T-helper 2 cell treated with Interferon-gamma antibody and Interleukin-4, amounts not matched to agents 5 μg/mL and 100 μg/mL, for 36 hours (primary cell): ENCODE results near the gene BMPR1B.
"Not testable (repeated sequence)": the region's sequence is repeated elsewhere in the genome, so short reads cannot be mapped to it uniquely, and the experiment has no call there.

Experiments
- DNase-seq: peaks from one replicate; pipeline ENCODE4 v3.0.0; 2021; ENCODE audit warnings: low spot score
- H3K27ac Mint-ChIP-seq: one replicate; pipeline ENCODE4 v1.8.0; 2021; ENCODE audit warnings: mild to moderate bottlenecking, mixed read lengths
- H3K27me3 Mint-ChIP-seq: one replicate; pipeline ENCODE4 v1.8.0; 2021; ENCODE audit warnings: low read depth, mixed read lengths
- H3K36me3 Mint-ChIP-seq: one replicate; pipeline ENCODE4 v1.8.0; 2021; ENCODE audit warnings: low read depth, mixed read lengths
- H3K4me1 Mint-ChIP-seq: one replicate; pipeline ENCODE4 v1.8.0; 2021; ENCODE audit warnings: low read depth, mixed read lengths
- H3K4me3 Mint-ChIP-seq: one replicate; pipeline ENCODE4 v1.8.0; 2022; ENCODE audit warnings: mild to moderate bottlenecking, moderate library complexity, mixed read lengths
- H3K9me3 Mint-ChIP-seq: one replicate; pipeline ENCODE4 v1.8.0; 2021; ENCODE audit warnings: mixed read lengths

Gene BMPR1B

GRCh38 chr4:95105983-95106382, 348.2 kb downstream of the BMPR1B start:
- Mint-ChIP-seq H3K4me3 (no peak overlapping the region), H3K36me3 (no peaks in the 10 kb centered on the region), H3K9me3 (no peaks in the 10 kb centered on the region), H3K4me1 (peaks cover 4% of the 10 kb centered on the region), H3K27me3 (peaks cover 7% of the 10 kb centered on the region), H3K27ac (no peak overlapping the region)
- DNase-seq, result no peak

DNA sequence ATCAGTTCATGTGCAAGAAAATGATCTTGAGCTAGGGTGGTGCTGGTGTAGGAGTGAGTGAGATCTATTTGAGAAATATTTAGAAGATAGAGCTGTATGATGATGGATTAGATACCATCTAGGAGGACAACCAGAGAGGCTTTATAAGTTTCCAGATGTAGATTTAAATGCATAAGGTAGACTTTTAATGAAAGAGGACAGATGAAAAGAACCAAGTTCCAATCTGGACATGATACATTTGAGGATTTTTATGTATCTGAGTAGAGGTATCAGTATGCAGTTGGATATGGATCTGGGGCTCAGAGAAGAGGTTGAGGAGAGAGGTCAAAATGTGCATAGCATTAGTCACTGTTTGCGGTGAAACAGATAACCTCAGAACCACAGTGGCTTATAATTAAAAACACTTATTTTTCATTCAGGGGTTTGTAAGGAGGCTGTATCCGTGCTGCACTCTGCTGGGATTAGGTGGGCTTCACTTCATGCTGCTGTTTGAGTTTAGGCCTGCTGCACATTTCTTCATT, 348.7 kb downstream of the BMPR1B start:
- H3K4me1 Mint-ChIP-seq, result peaks cover 4% of the 10 kb centered on the region

GRCh38 chr4:95107004-95107403, 349.2 kb downstream of the BMPR1B start:
- Mint-ChIP-seq H3K27ac (no peak overlapping the region), H3K27me3 (peaks cover 11% of the 10 kb centered on the region), H3K9me3 (no peaks in the 10 kb centered on the region), H3K4me1 (peaks cover 4% of the 10 kb centered on the region), H3K36me3 (no peaks in the 10 kb centered on the region), H3K4me3 (no peak overlapping the region)
- DNase-seq, result no peak

More for the DNA sequence above, 348.7 kb downstream of the BMPR1B start:
- Mint-ChIP-seq H3K27me3 (peaks cover 9% of the 10 kb centered on the region), H3K4me3 (no peak overlapping the region), H3K36me3 (no peaks in the 10 kb centered on the region), H3K9me3 (no peaks in the 10 kb centered on the region), H3K27ac (no peak overlapping the region)
- no peak for DNase-seq

GRCh38 chr4:95107635-95108034, 349.9 kb downstream of the BMPR1B start:
- DNase-seq, result no peak
- Mint-ChIP-seq H3K27me3 (peaks cover 11% of the 10 kb centered on the region), H3K27ac (no peak overlapping the region)

GRCh38 chr4:95108883-95109421, 351.2 kb downstream of the BMPR1B start:
- no peaks in the 10 kb centered on the region for H3K9me3 Mint-ChIP-seq

More at GRCh38 chr4:95107635-95108034, 349.9 kb downstream of the BMPR1B start:
- H3K36me3 Mint-ChIP-seq, result no peaks in the 10 kb centered on the region
- H3K4me3 Mint-ChIP-seq, result no peak overlapping the region
- H3K4me1 Mint-ChIP-seq, result peaks cover 4% of the 10 kb centered on the region
- H3K9me3 Mint-ChIP-seq, result no peaks in the 10 kb centered on the region

DNA sequence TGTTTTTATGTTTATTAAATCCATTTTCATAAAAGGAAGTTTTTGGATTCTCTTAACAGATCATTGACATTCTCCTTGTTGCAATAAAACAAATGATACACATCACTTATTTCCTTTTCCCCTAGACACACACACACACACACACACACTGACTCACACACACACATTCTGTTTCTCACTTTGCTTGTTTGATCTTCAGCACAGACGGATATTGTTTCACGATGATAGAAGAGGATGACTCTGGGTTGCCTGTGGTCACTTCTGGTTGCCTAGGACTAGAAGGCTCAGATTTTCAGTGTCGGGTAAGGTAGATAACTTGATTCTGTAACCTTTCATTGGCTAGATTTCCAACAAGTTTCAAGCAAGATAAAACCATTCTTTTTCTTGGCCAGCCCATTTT, 356.8 kb downstream of the BMPR1B start:
- no peaks in the 10 kb centered on the region for H3K9me3 Mint-ChIP-seq
- no peak overlapping the region for H3K4me3 Mint-ChIP-seq
- no peak for DNase-seq
- H3K27me3 Mint-ChIP-seq, result peaks cover 22% of the 10 kb centered on the region
- H3K4me1 Mint-ChIP-seq, result no peaks in the 10 kb centered on the region
- no peak overlapping the region for H3K27ac Mint-ChIP-seq
- no peaks in the 10 kb centered on the region for H3K36me3 Mint-ChIP-seq

More at GRCh38 chr4:95108883-95109421, 351.2 kb downstream of the BMPR1B start:
- Mint-ChIP-seq H3K27ac (no peak overlapping the region), H3K36me3 (no peaks in the 10 kb centered on the region), H3K27me3 (peaks cover 11% of the 10 kb centered on the region), H3K4me1 (peaks cover 4% of the 10 kb centered on the region), H3K4me3 (no peak overlapping the region)
- DNase-seq, result no peak

DNA sequence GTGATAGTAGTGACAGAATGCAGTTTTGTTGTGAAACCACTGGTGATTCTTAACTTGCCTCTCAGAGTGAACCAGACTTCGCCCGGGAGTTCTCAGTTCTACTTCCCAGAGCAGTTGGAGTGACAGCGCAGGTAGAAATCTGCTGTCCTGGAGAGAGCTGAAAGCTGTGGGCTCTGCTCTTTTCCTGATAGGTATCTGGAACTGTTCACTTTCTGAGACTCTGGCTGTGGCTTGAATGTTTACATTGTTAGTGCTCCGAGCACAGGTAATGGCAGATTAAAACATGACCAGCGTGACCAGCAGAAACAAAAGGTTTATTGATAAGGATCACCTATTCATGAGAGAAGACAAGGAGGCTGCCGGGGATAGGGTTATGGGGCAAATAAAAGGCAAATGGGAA, 360.7 kb downstream of the BMPR1B start:
- peaks cover 13% of the 10 kb centered on the region for H3K27me3 Mint-ChIP-seq
- no peak for DNase-seq
- H3K9me3 Mint-ChIP-seq, result no peaks in the 10 kb centered on the region
- no peaks in the 10 kb centered on the region for H3K36me3 Mint-ChIP-seq
- no peaks in the 10 kb centered on the region for H3K4me1 Mint-ChIP-seq
- H3K27ac Mint-ChIP-seq, result no peak overlapping the region
- H3K4me3 Mint-ChIP-seq, result no peak overlapping the region

- Mint-ChIP-seq H3K9me3 (no peaks in the 10 kb centered on the region), H3K27ac (no peak overlapping the region), H3K36me3 (no peaks in the 10 kb centered on the region), H3K4me1 (no peaks in the 10 kb centered on the region), H3K27me3 (peaks cover 11% of the 10 kb centered on the region), H3K4me3 (no peak overlapping the region)
- DNase-seq, result no peak
Measured at GRCh38 chr4:95120456-95120855, 362.7 kb downstream of the BMPR1B start.

- Mint-ChIP-seq H3K4me1 (no peaks in the 10 kb centered on the region), H3K27me3 (peaks cover 9% of the 10 kb centered on the region), H3K9me3 (no peaks in the 10 kb centered on the region), H3K27ac (no peak overlapping the region), H3K4me3 (no peak overlapping the region), H3K36me3 (no peaks in the 10 kb centered on the region)
- no peak for DNase-seq
Measured at GRCh38 chr4:95122001-95122400, 364.2 kb downstream of the BMPR1B start.

GRCh38 chr4:95124906-95125504, 367.2 kb downstream of the BMPR1B start:
- Mint-ChIP-seq H3K9me3 (no peaks in the 10 kb centered on the region), H3K27me3 (peaks cover 11% of the 10 kb centered on the region), H3K4me1 (peaks cover 4% of the 10 kb centered on the region), H3K36me3 (no peaks in the 10 kb centered on the region), H3K27ac (no peak overlapping the region), H3K4me3 (no peak overlapping the region)
- no peak for DNase-seq

- H3K4me3 Mint-ChIP-seq, result no peak overlapping the region
- H3K9me3 Mint-ChIP-seq, result no peaks in the 10 kb centered on the region
- peaks cover 4% of the 10 kb centered on the region for H3K4me1 Mint-ChIP-seq
- no peak overlapping the region for H3K27ac Mint-ChIP-seq
- no peaks in the 10 kb centered on the region for H3K36me3 Mint-ChIP-seq
- H3K27me3 Mint-ChIP-seq, result peaks cover 20% of the 10 kb centered on the region
- no peak for DNase-seq
Measured at GRCh38 chr4:95129031-95129430, 371.3 kb downstream of the BMPR1B start.

GRCh38 chr4:95129821-95130311, 372.1 kb downstream of the BMPR1B start:
- Mint-ChIP-seq H3K4me3 (no peak overlapping the region), H3K4me1 (peaks cover 4% of the 10 kb centered on the region), H3K36me3 (no peaks in the 10 kb centered on the region), H3K9me3 (no peaks in the 10 kb centered on the region), H3K27me3 (peaks cover 19% of the 10 kb centered on the region), H3K27ac (no peak overlapping the region)
- no peak for DNase-seq

DNA sequence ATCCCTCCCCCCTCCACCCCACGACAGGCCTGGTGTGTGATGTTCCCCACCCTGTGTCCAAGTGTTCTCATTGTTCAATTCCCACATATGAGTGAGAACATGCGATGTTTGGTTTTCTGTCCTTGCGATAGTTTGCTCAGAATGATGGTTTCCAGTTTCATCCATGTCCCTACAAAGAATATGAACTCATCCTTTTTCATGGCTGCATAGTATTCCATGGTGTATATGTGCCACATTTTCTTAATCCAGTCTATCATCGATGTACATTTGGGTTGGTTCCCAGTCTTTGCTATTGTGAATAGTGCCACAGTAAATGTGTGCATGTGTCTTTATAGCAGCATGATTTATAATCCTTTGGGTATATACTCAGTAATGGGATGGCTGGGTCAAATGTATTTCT, 376.3 kb downstream of the BMPR1B start:
- DNase-seq, H3K4me1 Mint-ChIP-seq, H3K4me3 Mint-ChIP-seq, H3K27ac Mint-ChIP-seq, H3K36me3 Mint-ChIP-seq, H3K9me3 Mint-ChIP-seq: not testable (repeated sequence)
- peaks cover 22% of the 10 kb centered on the region for H3K27me3 Mint-ChIP-seq

DNA sequence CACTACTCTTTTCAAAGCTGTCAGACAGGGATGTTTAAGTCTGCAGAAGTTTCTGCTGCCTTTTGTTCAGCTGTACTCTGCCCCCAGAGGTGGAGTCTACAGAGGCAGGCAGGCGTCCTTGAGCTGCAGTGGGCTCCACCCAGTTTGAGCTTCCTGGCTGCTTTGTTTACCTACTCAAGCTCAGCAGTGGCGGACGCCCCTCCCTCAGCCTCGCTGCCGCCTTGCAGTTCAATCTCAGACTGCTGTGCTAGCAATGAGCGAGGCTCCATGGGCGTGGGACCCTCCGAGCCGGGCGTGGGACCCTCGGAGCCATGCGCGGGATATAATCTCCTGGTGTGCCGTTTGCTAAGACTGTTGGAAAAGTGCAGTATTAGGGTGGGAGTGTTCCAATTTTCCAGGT, 381.7 kb downstream of the BMPR1B start:
- not testable (repeated sequence) for H3K4me1 Mint-ChIP-seq, DNase-seq, H3K27ac Mint-ChIP-seq, H3K4me3 Mint-ChIP-seq, H3K36me3 Mint-ChIP-seq
- Mint-ChIP-seq H3K9me3 (peaks cover 13% of the 10 kb centered on the region), H3K27me3 (peaks cover 21% of the 10 kb centered on the region)
